B cell (primary cell): Measurements from ENCODE around the gene CRY1.

Experiments used
- CTCF ChIP-seq: fragments of 200-600 bp; IDR thresholded peaks from one replicate; pipeline ENCODE4 v1.8.0; 2022; ENCODE audit warnings: antibody characterized with exemption, mild to moderate bottlenecking
- EZH2 ChIP-seq: IDR thresholded peaks from 2 replicates; pipeline ENCODE4 v1.6.1; 2012; ENCODE audit warnings: borderline replicate concordance, low read depth, mild to moderate bottlenecking, moderate library complexity, low read length; ENCODE audit not compliant: insufficient read depth, poor library complexity, severe bottlenecking

DNA sequence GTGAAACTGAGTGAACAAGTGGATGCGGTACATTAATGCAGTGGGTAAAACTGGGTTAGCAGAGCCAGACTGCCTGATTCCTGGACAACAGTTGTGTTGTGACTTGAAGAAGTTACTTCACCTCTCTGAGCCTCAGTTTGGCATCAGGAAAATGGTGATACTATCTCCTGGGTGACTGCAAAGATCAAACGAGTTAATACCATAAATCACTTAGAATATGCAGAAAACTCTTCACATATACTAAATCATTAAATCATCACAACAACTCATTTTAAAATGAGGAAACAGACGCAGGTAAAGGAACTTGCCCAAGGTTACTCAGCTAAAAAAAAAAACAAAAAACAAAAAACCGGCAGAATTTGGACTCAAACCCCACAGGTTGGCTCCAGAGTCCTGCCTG is 107.2 kb downstream of the CRY1 start:
- TF ChIP-seq CTCF, result no peak
- no peak for TF ChIP-seq EZH2
